NOMO-1 treated with DMSO at 0.1 percent for 48 hours (cell line): ENCODE measurements around the gene PLD6.
"Not testable (repeated sequence)": the region's sequence is repeated elsewhere in the genome, so short reads cannot be mapped to it uniquely, and the experiment has no call there.

Source experiments
- DNase-seq: peaks from one replicate; lab custom pipeline; 2025; ENCODE audit not compliant: unreplicated experiment; lab: John Stamatoyannopoulos, UW

PLD6 gene

DNA sequence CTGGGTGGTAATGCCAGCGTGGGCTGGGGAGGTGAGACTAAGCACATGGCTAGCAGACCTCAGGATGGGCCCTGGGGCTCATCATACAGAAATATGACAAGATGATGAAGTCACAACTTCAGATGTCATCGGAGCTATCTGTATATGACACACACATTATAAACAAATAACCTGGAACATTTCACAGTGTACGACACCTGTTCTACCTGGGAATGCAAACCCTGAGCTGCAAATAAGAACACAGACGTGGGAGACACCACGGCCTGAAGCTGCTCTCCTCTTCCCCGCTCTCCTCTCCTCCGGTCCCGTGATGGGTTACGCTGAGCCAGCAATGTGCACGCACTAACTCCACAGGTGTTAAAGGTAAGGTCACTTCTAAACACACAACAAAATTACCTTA, 4.9 kb downstream of the PLD6 start:
- no peak for DNase-seq

DNA sequence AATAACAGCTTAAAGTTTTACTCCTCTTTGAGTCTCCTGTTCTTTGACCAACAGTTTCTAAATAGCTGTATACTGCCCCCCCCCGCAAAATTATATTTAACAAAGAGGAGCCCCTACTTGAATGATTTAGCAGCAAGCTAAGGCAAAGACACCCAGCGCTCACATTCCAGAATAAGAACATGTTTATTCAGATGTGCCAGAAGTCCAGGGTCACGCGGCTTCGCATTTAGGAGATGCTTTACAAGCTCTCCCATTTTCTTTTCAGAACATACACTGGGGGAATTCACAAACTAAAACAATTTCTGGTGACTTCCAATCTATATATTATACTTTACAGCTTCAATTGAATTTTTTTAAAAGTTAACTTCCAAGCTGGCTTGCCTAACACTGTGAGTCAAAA, 5.3 kb downstream of the PLD6 start:
- DNase-seq, result no peak

DNA sequence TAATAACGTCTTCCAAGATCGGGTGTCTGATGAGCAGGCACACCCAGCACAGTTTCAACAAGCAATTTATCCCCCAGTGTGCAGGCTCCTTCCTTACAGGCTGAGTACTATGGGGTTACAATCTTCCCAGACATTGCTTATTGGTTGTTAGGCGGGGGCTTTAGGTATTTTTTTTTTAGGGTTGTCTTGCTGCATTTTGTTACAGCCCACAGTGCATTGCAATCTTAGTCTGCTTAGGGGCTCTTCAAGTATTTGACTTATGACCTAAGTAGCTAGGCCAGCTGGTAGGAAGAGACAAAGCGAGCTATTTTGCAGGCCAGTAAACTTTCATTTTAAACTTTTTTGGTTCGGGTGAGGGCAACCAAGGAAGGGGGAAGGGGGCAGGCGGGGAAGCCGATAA, 5.8 kb downstream of the PLD6 start:
- no peak for DNase-seq

DNA sequence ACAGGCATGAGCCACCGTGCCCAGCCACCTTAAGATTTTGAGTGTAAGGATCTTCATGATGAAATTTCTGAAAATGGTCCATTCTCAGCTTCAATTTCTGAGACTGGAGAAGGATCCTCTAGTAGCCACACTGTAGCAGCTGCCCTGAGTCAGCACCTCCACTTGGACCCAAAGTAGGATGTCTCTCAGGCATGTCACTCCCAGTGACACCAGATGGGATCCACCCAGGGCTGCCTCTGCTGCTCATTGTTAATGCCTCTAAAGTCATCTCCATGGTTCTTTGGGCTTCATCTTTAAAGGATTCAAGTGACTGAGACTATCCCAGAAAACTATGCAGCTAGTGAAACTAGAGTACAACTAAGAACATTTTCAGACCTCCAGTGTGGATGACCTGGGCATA, 7.9 kb downstream of the PLD6 start:
- no peak for DNase-seq

DNA sequence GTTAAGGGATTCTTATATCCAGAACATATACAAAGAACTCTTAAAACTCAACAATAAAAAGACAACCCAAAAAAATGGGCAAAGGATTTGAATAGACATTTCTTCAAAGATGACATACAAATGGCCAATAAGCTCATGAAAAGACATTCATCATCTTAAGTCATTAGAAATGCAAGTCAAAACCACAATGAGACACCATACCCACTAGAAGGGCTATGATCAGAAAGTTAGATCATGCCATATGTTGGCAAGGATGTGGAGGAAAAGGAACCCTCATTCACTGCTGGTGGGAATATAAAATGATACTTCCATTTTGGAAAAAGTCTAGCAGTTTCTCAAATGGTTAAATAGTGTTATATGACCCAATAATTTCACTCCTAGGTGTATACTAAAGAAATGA, 9.4 kb downstream of the PLD6 start:
- DNase-seq, result no peak

DNA sequence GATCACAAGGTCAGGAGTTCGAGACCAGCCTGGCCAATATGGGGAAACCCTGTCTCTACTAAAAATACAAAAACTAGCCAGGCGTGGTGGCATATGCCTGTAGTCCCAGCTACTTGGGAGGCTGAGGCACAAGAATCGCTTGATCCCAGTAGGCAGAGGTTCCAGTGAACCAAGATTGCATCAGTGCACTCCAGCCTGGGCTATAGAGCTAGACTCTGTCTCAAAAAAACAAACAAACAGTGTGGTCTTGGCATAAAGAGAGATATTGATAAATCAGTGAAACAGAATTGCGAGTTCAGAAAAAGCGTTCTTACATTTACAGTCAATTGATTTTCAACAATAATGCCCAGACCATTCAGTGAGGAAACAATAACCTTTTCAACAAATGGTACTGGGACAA, 10.7 kb downstream of the PLD6 start:
- not testable (repeated sequence) for DNase-seq

DNA sequence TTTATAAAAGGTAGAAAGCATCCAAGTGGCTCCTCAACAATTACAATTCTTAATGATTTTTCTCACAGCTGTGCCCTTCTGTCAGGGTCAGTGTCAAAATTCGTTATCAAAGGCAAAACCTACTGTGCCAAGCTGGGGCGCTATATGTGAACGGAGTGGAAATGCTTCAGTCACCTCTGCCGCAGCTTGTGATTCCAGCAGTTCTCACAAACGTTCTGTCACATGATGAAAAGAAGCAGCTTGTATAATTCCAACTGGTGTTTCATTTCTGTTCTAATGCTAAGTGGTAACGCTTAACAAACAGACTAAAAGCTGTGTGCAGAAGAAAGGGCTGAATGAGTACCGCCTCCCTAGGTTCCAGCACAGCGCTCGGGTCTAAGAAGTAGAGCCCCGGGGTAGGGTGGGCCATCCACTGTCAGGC, 14.2 kb downstream of the PLD6 start:
- no peak for DNase-seq

DNA sequence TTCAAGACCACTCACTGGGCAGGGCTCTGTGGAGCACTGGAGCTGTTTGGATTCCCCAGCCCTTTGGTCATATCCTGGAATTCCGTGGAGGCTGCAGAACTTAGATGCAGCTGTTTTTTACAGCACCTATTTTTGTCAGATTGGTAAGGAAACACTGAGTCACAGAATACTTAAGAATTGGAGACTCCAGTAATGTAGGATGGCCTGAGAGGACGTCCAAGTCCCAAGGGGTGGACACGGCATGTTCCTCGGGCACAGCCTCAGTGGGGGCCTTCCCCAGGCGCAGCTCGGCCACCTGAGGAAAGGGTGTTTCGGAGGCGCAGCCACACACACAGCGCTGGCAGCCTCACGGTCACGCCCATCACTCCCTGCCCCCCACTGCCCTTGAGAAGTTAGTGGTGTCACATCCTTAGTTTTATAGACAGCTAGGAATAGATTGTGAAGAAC, 14.8 kb downstream of the PLD6 start:
- no peak for DNase-seq

DNA sequence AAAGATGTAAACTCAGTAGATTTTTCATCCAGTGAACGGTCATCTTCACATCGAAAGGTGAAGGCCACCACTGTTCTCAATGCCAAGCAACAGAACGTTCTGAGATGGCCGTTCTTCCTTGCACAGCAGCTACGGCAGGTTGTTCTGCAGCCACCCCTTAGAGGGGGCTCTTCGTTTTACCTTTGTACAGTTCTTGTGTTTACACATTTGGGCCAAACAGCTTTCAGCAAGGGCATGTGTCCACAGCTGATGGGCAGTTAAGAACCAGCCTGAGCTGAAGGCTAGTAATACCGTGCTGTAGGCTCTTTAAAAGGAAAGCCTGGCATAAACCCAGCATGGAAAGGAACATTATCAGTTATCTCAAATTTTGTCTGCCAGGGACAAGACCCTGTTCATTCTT, 15.9 kb downstream of the PLD6 start:
- DNase-seq, result no peak

DNA sequence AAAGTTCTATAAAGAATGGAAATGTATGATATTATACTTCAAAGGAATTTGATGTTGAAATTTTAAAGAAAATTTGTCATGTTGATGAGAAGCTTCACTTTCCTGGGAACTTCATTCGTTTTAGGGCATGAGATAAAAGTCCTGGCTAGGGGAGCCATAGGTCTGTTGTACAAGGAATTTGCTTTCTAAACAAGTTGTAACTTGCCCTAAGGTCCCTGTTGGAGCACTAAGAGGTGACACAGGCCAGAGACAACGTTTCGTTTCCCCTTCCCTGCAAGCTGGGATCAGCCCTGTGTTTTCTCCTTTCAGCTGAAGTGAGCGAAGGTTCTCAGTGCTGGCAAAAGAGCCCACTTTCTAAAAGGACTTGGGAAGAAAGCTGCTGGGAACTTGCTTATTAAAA, 16.6 kb downstream of the PLD6 start:
- no peak for DNase-seq

DNA sequence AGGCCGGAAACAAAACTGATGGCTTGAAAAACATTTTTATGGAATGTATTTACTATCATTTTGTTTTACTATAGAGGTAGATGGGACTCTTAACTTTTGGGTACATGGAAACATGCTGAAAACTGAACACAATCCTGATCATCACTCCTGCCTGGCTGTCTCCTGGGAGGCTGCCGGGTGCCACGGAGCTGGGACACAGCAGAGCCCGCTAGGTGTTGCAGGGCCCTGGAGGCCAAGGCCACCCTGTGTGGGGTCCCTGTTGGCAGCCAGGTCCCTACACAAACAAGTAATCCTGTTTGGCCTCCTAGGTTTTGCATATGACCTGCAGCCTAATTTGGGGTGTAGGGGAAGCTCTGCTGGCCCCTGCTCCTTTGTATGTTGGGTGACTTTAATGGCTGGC, 17.5 kb downstream of the PLD6 start:
- DNase-seq, result no peak

DNA sequence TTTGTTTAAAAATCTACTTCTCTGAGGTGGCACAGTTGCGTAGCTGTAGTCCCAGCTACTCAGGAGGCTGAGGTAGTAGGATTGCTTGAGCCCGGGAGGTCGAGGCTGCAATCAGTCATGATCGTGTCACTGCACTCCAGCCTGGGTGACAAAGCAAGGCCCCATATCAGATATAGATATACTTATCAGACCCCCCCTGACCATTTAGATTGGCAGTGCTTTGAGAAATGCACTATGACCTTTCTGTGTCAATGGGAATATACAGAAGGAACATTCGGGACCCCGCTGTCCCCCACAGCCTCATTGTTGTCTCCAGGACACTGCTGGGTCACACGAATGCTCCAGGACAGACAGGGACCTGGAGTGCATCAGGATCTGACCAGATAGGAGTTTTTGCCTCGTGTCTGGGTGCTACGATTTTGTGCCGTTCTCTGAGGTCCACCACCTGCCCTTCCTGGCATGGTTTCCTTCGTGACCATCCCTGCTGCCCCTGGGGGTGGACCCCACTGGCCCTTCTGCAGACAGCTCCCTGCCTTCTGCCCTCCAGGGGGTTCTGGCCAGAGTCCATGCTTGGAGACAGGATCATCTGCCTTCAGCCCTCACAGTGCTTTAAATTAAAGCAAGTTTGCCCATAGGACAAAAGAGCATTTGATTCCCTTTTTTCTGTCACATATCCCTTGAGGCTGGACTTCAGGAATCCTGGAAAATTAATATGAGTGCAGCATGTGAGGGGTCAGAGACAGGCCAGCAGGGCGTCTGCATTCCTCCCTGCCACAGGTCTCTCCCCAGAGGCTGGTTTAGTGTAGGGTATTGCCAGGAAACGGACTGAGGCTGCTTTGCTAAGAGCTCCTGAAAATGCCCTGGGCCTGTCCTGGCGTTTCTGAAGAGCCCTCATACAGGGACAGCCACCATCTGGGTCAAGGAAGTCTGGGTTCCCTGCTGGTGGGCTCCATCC, 19.3 kb downstream of the PLD6 start:
- no peak for DNase-seq

DNA sequence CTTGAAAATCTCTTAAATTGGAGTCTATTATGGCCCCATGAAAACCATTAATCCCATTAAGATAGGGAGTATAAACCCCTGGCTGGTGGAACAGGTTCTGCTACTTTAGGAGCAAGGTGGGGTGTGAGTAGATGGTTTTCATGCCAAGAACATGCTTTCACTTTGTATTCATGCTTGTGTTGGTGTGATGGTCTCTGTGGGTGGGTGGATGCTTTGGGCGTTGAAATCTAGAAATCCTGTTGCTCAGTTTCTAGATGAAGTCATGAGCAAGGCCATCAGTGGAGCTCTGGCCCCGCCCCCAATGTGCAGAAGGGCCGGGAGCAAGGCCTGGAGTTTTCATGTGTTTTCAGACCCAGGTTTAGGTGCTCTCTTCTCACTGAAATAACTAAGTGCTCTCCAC, 20.1 kb downstream of the PLD6 start:
- no peak for DNase-seq

DNA sequence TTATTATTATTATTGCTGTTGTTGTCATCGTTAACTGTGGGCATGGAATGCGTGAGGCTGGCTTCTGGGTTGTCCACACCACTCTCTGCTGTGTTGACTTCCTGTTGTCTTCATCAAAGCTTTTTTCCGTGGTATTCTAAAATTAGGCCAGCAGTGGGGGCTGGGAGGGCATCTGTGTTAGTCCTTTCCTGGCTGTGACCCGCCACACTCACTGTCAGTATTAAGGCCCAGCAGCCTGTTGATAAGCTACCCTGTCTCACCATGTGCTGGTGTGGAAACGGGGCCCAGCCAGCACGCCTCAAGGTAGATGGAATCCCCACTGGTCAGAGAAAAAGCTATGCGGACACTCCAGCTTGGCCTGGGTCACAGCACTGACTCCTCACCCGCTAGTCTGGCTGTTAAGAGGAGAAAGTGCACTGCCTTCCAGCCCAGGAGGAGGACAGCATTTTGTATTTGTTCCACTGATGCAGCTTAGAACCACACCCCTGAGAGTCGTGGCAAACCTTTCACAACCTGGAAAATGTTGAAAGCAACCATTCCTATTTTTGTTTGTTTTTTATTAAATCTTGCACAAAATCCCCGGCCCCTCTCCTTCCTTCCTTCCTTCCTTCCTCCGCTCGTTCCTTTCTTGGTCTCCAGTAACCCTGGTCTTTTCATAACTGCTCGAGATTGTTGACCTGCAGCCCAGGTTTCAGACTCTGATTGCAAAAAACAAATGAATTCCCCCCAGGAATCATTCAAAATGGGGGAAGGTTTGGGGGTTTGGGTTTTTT, 21.0 kb downstream of the PLD6 start:
- peak; percentile 0 for DNase-seq

DNA sequence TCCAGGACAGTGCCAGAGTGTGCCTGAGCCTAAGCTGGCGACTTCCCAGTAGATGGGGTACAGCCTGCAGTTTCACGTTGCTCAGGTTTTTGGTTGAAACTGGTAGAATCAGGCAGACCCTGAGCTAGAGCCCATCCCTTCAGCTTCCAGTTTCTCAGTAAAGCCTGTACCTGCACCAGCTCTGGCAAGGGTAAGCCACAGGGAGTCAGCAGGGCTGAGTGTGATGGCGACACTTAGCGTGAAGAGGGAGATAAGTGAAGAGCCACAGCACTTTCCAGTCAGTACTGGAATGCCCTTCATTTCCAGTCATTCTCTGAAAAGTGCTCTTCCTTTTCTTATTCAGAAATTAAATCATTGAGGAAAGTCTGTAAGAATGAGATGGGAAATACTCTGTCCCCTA, 22.4 kb downstream of the PLD6 start:
- DNase-seq, result no peak

DNA sequence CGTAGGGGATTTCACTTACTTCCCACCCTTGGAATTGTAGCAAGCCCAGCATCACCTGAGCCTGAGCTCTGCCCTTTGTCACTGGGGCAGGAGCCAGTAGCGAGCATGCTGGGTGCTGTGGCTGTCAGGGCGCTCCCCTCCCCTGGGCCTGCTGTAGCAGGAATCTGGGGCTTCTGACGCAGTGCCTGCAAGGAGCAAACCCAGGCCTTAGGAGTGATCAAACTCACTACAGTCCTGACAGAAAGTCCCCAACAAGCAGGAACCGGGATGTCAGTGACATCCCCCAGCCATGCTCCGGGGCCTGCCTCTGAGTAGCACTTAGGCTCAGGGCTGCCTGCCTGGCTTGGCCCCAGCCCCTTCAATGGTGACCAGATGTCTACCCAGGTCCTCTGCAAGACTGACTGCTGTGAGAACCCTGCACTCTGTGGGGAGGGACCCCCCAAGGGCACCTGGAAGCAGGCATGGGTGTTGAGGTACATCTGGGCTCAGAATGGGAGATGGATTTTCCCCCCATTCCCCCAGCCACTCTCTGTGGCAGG, 23.5 kb downstream of the PLD6 start:
- DNase-seq, result no peak

DNA sequence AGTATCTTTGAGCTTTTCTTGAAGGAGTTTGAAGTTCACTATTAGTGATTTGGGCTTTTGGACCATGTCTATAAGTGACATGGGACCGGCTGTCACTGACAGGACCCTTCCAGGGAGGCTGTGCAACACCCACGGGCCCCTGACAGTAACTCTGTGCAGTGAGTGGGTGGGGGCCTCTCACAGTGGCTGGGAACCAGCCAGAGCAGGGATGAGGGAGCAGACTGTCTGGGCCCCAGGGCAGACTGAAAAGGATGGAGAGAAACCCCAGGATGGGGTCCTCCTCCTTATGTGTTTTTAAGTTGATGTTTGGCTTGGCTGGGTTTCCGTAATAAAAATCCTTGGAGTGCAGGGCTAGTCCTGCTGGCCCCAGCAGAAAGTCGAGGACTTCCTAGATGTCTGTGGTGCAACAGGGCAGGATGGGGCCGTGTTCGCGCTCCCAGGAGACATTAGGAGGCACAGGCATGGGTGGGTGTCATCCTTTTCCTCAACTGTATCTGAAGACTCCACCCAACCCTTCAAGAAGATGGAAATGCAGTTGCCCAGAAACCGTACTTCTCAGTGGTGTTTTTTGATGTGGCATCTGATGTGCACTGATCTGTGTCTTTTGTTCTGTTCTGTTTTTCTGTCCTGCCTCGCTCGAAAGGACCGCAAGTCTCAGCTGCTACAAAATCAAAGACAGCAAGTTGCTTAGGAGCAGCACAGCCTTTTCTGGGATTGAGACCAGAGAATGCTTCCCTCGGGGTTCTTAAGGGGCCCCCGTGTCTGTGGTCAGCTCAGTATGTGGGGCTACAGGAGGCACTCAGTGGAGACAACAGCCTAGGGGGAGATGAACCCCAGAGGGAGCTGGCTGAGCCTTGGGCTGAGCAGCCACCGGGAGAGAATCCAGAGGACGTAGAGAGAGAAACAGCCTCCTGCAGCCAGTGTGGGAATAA, 24.2 kb downstream of the PLD6 start:
- DNase-seq, result no peak

DNA sequence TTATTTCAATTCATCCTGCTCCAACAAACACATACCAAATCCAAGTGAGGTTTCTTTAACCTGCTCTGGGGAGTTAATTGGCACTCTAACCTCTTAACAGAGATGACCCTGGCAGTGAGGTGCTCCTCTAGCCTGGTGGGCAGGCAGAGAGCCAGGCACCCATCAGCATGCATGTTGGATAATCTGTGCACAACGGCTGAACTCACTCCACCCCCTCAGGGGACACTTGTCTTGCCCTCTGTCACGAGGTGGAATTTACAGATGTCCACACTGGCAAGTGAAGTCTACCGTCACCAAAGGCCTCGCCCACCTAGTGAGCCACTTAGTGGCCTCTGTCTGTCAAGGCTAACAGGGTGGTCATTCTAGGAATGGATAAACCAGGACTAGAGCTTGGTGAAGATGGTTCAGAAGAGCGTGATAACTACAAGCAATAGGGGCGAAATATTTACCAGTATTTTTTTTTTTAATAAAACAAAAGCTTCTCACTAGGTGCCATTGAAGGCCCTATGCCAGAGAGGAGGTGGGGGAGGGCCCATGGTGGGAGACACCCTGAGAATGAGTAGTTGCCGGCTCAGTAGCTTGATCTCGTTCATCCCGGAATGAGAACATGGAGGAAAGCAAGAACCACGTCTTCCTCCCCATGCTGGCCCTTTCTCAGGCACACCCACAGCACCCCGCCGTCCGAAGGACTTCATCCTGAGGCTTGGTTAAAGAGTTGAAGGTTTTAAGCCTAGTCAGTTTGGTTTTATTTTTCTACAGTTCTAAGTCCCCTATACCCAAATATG, 25.2 kb downstream of the PLD6 start:
- DNase-seq, result no peak

DNA sequence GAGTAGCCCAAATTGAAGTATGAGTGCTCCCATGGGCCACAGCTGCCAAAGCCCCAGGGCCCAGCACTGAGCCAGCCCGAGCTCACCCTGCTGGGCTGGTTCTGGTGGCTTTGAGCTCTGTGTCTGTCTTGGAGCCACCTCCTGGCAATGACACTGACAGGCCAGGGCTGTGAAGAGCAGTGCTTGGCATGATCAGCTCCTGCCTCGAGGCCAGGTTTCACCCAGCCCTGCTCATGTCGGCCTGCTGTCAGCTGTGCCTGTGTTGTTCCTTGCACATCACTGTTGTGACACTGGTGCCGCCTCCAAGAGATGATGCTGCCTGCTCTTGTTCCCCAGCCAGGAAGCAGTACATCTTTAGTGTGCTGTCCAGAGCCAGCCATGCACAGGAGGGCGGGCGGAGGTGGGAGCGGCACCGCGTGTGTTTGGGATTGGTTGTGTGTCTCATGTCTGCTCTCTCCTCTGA, 26.0 kb downstream of the PLD6 start:
- no peak for DNase-seq

DNA sequence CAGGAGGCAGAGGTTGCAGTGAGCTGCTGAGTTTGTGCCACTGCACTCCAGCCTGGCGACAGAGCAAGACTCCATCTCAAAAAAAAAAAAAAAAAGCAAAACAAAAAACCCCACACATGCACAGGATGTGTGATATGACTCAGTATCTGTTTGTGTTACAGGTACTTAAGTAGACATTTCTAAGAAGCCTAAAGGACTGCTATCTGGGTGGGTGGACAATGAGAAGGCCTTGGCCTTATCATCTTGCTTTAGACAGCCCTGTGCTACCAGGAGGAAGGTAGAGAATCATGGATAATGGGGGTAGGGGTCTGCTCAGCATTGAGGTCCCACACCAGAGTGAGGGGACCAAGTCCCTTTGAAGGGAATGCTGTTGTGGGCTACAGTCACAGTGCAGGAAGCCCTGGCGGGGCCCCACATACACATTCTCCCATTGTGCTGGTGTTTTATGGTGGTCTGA, 26.7 kb downstream of the PLD6 start:
- no peak for DNase-seq
